ENCODE measurements around the gene LRRC45. TPM values are rescaled to one million over a fixed set of nuclear protein-coding genes. Genes with fewer than 3 reads are reported as not detected.

Gene LRRC45
- total RNA-seq, 6 experiments from 2014 or later, result 6.8 to 10.5 (median 10.0) TPM

DNA sequence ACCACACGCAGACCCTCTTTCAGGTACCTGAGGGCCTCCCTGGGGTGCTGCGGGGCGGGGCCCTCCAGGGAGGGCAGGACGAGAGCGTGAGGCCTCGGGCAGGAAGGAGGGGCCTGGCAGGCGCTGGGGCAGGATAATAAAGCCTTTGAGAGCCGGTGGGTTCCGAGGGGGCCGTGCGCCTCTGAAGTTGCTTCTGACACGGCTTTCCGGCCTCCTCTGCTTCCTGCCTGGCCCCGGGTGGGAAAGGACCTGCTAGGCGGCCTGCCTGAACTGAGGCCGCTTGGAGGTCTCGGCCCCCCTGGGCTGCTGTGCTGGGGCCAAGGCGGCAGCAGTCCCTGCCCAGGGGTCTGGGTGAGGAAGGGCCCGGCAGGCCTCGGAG, 10.9 kb upstream of the LRRC45 start:
- no peak overlapping the region for H3K27ac Mint-ChIP-seq
- no peaks in the 10 kb centered on the region for H3K9me3 Mint-ChIP-seq
- no peak for DNase-seq
- H3K27me3 Mint-ChIP-seq (ENCODE audit: insufficient read depth), result no peaks in the 10 kb centered on the region; the same call in 1 of the 2 replicates
- peaks cover 6% of the 10 kb centered on the region; the same call in 1 of the 2 replicates for H3K4me1 Mint-ChIP-seq (ENCODE audit: low read depth)
- H3K36me3 Mint-ChIP-seq (ENCODE audit: low read depth), result no peaks in the 10 kb centered on the region
- no peak overlapping the region for H3K4me3 Mint-ChIP-seq
- TF ChIP-seq, protein P1, sequence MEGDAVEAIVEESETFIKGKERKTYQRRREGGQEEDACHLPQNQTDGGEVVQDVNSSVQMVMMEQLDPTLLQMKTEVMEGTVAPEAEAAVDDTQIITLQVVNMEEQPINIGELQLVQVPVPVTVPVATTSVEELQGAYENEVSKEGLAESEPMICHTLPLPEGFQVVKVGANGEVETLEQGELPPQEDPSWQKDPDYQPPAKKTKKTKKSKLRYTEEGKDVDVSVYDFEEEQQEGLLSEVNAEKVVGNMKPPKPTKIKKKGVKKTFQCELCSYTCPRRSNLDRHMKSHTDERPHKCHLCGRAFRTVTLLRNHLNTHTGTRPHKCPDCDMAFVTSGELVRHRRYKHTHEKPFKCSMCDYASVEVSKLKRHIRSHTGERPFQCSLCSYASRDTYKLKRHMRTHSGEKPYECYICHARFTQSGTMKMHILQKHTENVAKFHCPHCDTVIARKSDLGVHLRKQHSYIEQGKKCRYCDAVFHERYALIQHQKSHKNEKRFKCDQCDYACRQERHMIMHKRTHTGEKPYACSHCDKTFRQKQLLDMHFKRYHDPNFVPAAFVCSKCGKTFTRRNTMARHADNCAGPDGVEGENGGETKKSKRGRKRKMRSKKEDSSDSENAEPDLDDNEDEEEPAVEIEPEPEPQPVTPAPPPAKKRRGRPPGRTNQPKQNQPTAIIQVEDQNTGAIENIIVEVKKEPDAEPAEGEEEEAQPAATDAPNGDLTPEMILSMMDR (IDR thresholded peaks at IDR 0.05), result no peak

DNA sequence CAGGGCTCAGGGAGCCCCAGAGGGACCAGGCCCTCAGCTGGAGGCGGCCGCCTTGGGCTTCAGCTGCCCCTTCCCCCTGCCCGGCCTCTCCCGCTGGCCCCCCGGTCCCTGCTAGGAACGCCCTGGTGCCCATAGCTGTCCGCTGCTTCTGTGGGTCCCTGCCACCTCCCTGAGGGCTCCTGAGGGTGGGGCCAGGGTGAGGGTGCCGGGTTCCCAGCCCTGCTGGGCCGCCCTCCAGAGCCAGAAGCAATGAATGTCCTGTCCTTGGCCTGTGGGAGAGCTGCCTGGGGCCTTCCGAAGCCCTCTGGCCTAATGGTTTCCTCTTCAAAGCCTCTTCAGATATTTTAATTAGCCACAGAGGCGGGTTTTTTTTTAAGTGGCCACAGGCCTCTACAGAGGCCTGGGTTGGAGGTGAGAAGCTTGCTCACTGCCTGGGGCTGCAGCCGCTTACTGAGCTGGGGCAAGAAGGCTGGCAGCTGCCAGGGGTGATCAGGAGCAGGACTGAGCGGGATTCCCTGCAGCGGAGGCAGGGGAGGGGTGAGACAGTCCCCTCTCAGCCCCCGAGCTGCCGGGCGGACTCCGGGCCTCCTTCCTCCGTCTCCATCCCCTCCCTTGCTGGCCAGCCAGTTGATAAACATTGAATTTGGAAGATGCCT, 10.3 kb upstream of the LRRC45 start:
- Mint-ChIP-seq H3K27ac (peak overlapping the region; percentile 72; the same call in 1 of the 2 replicates), H3K4me1 (ENCODE audit: low read depth) (peaks cover 6% of the 10 kb centered on the region; the same call in 1 of the 2 replicates), H3K9me3 (no peaks in the 10 kb centered on the region), H3K27me3 (ENCODE audit: insufficient read depth) (no peaks in the 10 kb centered on the region; the same call in 1 of the 2 replicates), H3K36me3 (ENCODE audit: low read depth) (no peaks in the 10 kb centered on the region), H3K4me3 (no peak overlapping the region; the same call in 1 of the 2 replicates)
- TF ChIP-seq, protein P1 (IDR thresholded peaks at IDR 0.05), result no peak
- DNase-seq, result peak; percentile 30

DNA sequence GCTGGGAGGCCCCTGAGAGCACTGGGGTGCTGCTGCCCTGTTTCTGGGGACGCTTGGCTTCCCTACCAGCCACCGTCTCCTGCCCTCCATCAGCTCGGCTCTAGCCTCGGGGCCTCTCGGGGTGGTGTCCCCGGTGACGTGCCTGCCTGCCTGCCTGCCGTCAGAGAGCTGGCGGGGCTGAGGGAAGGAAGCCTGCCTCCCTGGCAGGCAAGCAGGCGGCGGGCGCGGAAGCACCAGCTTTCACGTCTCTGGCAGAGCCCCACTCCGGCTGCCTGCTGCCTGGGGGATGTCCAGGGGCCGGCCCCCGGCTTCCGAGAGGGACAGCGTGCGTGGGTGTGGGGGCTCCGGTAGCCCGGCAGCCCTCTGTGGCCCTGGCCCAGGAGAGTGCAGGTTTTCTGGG, 9.8 kb upstream of the LRRC45 start:
- Mint-ChIP-seq H3K4me3 (no peak overlapping the region), H3K27ac (peak overlapping the region; percentile 72; the same call in 1 of the 2 replicates)

DNA sequence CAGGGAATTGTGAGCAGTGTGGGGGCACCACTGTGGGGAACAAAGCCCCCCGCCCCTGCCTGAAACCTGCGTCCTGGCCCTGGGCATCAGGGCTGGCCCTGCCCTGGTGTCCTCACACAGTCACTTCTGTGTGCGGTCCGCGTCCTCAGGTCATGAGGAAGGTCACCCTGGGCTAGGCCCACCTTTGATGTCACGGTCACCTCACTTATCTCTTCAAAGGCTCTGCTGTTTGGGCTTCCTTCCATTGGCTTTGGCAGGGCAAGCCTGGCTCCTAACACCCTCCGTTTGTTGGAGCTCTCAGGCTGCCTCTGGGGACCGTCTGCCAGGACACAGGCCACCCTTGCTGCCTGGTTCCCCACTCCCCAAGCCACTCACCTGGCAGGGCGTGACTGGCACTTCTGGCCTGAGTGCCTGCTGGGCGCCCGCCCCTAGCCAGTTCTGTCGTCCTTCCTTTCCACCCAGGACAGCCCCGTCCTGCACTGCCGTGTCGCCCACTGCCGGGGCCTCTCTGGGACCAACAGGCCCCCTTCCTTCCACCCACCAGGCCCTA, 9.3 kb upstream of the LRRC45 start:
- peaks cover 6% of the 10 kb centered on the region; the same call in 1 of the 2 replicates for H3K4me1 Mint-ChIP-seq (ENCODE audit: low read depth)
- no peak overlapping the region for H3K27ac Mint-ChIP-seq
- TF ChIP-seq, protein P1 (IDR thresholded peaks at IDR 0.05), result no peak
- H3K4me3 Mint-ChIP-seq, result no peak overlapping the region
- no peaks in the 10 kb centered on the region; the same call in 1 of the 2 replicates for H3K27me3 Mint-ChIP-seq (ENCODE audit: insufficient read depth)
- no peaks in the 10 kb centered on the region for H3K36me3 Mint-ChIP-seq (ENCODE audit: low read depth)
- no peak for DNase-seq
- no peaks in the 10 kb centered on the region for H3K9me3 Mint-ChIP-seq

More for the DNA sequence above, 9.8 kb upstream of the LRRC45 start:
- peak; percentile 65 for DNase-seq
- H3K4me1 Mint-ChIP-seq (ENCODE audit: low read depth), result peaks cover 6% of the 10 kb centered on the region; the same call in 1 of the 2 replicates
- H3K36me3 Mint-ChIP-seq (ENCODE audit: low read depth), result no peaks in the 10 kb centered on the region
- TF ChIP-seq, protein P1 (IDR thresholded peaks at IDR 0.05), result no peak
- H3K9me3 Mint-ChIP-seq, result no peaks in the 10 kb centered on the region
- H3K27me3 Mint-ChIP-seq (ENCODE audit: insufficient read depth), result no peaks in the 10 kb centered on the region; the same call in 1 of the 2 replicates

DNA sequence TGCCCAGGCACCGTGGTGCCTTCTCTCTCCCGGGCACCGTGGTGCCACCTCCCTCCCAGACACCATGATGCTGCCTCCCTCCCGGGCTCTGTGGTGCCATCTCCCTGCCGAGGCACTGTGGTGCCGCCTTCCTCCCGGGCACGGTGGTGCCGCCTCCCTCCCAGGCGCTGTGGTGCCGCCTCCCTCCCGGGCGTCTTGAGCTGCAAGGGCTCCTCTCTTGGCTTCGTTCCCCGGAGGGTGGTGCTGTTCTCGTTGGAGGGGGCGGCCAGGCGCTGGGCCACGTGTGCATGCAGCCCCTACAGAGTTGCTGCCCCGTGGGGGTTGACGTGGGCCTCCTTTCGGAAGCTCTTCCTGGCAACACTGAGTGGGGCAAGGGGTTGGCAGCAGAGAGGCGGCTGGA, 8.7 kb upstream of the LRRC45 start:
- Mint-ChIP-seq H3K27me3 (ENCODE audit: insufficient read depth) (no peaks in the 10 kb centered on the region), H3K4me1 (ENCODE audit: low read depth) (peaks cover 6% of the 10 kb centered on the region; the same call in 1 of the 2 replicates), H3K9me3 (no peaks in the 10 kb centered on the region), H3K4me3 (no peak overlapping the region), H3K27ac (no peak overlapping the region), H3K36me3 (ENCODE audit: low read depth) (no peaks in the 10 kb centered on the region)
- TF ChIP-seq, protein P1 (IDR thresholded peaks at IDR 0.05), result no peak
- no peak for DNase-seq
